Transverse colon (tissue), 4 donors: ENCODE results near the gene SNRK. TPM values are rescaled to one million over a fixed set of nuclear protein-coding genes. Genes with fewer than 3 reads are reported as not detected.

Experiments used
- DNase-seq: peaks from one replicate; pipeline ENCODE4 v3.0.0-alpha.2; 2019
- H3K27ac ChIP-seq, 4 donors: fragments of 200-600 bp; sonication (generic); 2 replicates each; pipeline ENCODE4 v1.5.1; 2016 to 2018; ENCODE audit warnings: inconsistent platforms in 4 of 4
- H3K27me3 ChIP-seq: fragments of 200-600 bp; sonication (generic); 2 replicates; pipeline ENCODE4 v1.5.1; 2017; ENCODE audit warnings: inconsistent platforms
- H3K36me3 ChIP-seq, 4 donors: fragments of 200-600 bp; sonication (generic); 2 replicates each; pipeline ENCODE4 v1.5.1; 2017 to 2019; ENCODE audit warnings: inconsistent platforms in 4 of 4
- H3K4me1 ChIP-seq, 4 donors: fragments of 200-600 bp; sonication (generic); 2 replicates each; pipeline ENCODE4 v1.5.1; 2017 to 2020; ENCODE audit warnings: inconsistent platforms in 4 of 4
- H3K4me3 ChIP-seq, 4 donors: fragments of 200-600 bp; sonication (generic); 1 replicate in 1 of 4; 2 replicates in 3 of 4; pipeline versions ENCODE4 v1.5.1 to v1.6.1; 2017 to 2019; ENCODE audit warnings: inconsistent platforms in 4 of 4
- H3K9me3 ChIP-seq, 2 donors: fragments of 200-600 bp; sonication (generic); 2 replicates each; pipeline ENCODE4 v1.5.1; 2017 to 2019; ENCODE audit warnings: inconsistent platforms in 2 of 2
- CTCF ChIP-seq, 5 experiments: fragments of 200-600 bp in 3 of 5; fragments of 450-650 bp in 2 of 5; sonication (generic) in 3 of 5; IDR thresholded peaks; 1 replicate in 2 of 5; 2 replicates in 3 of 5; pipeline ENCODE4 v1.5.1; 2016 to 2017; ENCODE audit warnings: antibody characterized with exemption in 5 of 5, inconsistent platforms in 3 of 5, mild to moderate bottlenecking in 2 of 5, moderate library complexity in 1 of 5
- EP300 ChIP-seq: sonication (generic); formaldehyde crosslinking; IDR thresholded peaks from one replicate; pipeline ENCODE4 v1.6.1; 2017; ENCODE audit warnings: antibody characterized with exemption, low read depth
- POLR2A ChIP-seq: fragments of 450-650 bp; IDR thresholded peaks from one replicate; pipeline ENCODE4 v1.6.1; 2016; ENCODE audit warnings: antibody characterized with exemption, mild to moderate bottlenecking, moderate library complexity
- POLR2AphosphoS5 ChIP-seq, 3 donors: sonication (generic); formaldehyde crosslinking; IDR thresholded peaks; one replicate each; pipeline ENCODE4 v1.6.1; 2016; ENCODE audit warnings: antibody characterized with exemption in 3 of 3
- WGBS, 2 donors: methylation state at CpG; one replicate each; pipeline ENCODE4 v1.1.5; 2018; ENCODE audit warnings: low coverage in 1 of 2; 5-methylcytosine and 5-hydroxymethylcytosine counted together
- in situ Hi-C, 4 donors: fragments of 200-750 bp; cut with MboI; loops; one replicate each; pipeline versions ENCODE4 v1.15.0 to v1.15.1; 2017; ENCODE audit warnings: low sequenced_read_pairs in 3 of 4, low pct_ligation_motif_present in 1 of 4, low pct_unique_long_range_greater_than_20kb in 1 of 4
- intact Hi-C: fragments of 100-400 bp; cut with DNase I; formaldehyde crosslinking; loops from one replicate; pipeline ENCODE4 v1.15.1; 2023; ENCODE audit warnings: low total_unique reads
- total RNA-seq, 4 donors: library from RNA; depleted of rRNA; stranded (reverse); fragments of >200 nt; gene quantifications; one replicate each; pipeline ENCODE4 v1.1.0, GENCODE V29; 2016

Gene SNRK
- total RNA-seq, 4 donors from 2014 or later: 29.9 to 43.3 (median 31.7) TPM

- Histone ChIP-seq H3K4me1 (peaks cover 0 to 3% (median 0%) of the 10 kb centered on the region in 4 donors), H3K27me3 (no peaks in the 10 kb centered on the region), H3K9me3 (no peaks in the 10 kb centered on the region), H3K27ac (no peak overlapping the region), H3K36me3 (no peaks in the 10 kb centered on the region), H3K4me3 (no peak overlapping the region)
- intact Hi-C loops: loop anchor here (1.0 kb wide), 1 partner anchor 17 kb away; no protein-coding TSS in a partner anchor
- in situ Hi-C loops: no loop called here
- 89 to 92% methylated on average over 4 to 11 of the region's 11 CpGs for WGBS, 2 donors
- DNase-seq: no peak
- TF ChIP-seq POLR2AphosphoS5 (IDR thresholded peaks at IDR 0.05) (no peak), CTCF (IDR thresholded peaks at IDR 0.05) (no peak), POLR2A (no peak), EP300 (no peak)
Observed at GRCh38 chr3:43372809-43373559, 86.6 kb downstream of the SNRK start.

- H3K27me3 ChIP-seq: no peaks in the 10 kb centered on the region
- H3K36me3 ChIP-seq: no peaks in the 10 kb centered on the region
- no peak overlapping the region for H3K27ac ChIP-seq
- H3K4me3 ChIP-seq: no peak overlapping the region
- WGBS, 2 donors: 91% methylated on average over 3 of the region's 3 CpGs; no CpG with 5 or more reads in 1 of the 2 donors
- no peaks in the 10 kb centered on the region for H3K9me3 ChIP-seq
- TF ChIP-seq CTCF (IDR thresholded peaks at IDR 0.05) (no peak), POLR2AphosphoS5 (IDR thresholded peaks at IDR 0.05) (no peak), EP300 (no peak), POLR2A (no peak)
- in situ Hi-C loops: no loop called here
- DNase-seq: no peak
- peaks cover 0 to 9% (median 0%) of the 10 kb centered on the region in 4 donors for H3K4me1 ChIP-seq
- intact Hi-C loops: no loop called here
Observed at GRCh38 chr3:43373560-43373928, 87.2 kb downstream of the SNRK start.

- H3K27ac ChIP-seq: peak overlapping the region in 3 of 4 donors; percentile 51 to 75 (median 52)
- peak; percentile 55 for DNase-seq
- intact Hi-C loops: no loop called here
- peaks cover 0 to 18% (median 3%) of the 10 kb centered on the region in 4 donors for H3K4me1 ChIP-seq
- H3K27me3 ChIP-seq: no peaks in the 10 kb centered on the region
- no peaks in the 10 kb centered on the region for H3K36me3 ChIP-seq
- H3K9me3 ChIP-seq: no peaks in the 10 kb centered on the region
- no peak overlapping the region for H3K4me3 ChIP-seq
- in situ Hi-C loops: no loop called here
- WGBS, 2 donors: 90 to 100% methylated on average over 2 of the region's 2 CpGs
- TF ChIP-seq CTCF (IDR thresholded peaks at IDR 0.05): peak; percentile 56 to 68 (median 59)
- TF ChIP-seq POLR2A: no peak
Observed at GRCh38 chr3:43378066-43378935, 92.0 kb downstream of the SNRK start.

- peak overlapping the region; percentile 51 to 75 (median 54) for H3K27ac ChIP-seq
- H3K9me3 ChIP-seq: no peaks in the 10 kb centered on the region
- intact Hi-C loops (no loop called here), in situ Hi-C loops (no loop called here)
- no peak for TF ChIP-seq CTCF (IDR thresholded peaks at IDR 0.05)
- TF ChIP-seq POLR2AphosphoS5 (IDR thresholded peaks at IDR 0.05): peak in 2 of 3 donors; percentile 37 to 43
- peak; percentile 27 for DNase-seq
- no peaks in the 10 kb centered on the region for H3K27me3 ChIP-seq
- H3K4me3 ChIP-seq: no peak overlapping the region
- WGBS, 2 donors: 60 to 71% methylated on average over 1 to 3 of the region's 3 CpGs
- peaks cover 0 to 18% (median 3%) of the 10 kb centered on the region in 4 donors for H3K4me1 ChIP-seq
- H3K36me3 ChIP-seq: no peaks in the 10 kb centered on the region
Observed at GRCh38 chr3:43379343-43379742, 93.0 kb downstream of the SNRK start.
